H1 (cell line): Measurements from ENCODE around the gene RERGL. TPM values are rescaled to one million over a fixed set of nuclear protein-coding genes. Genes with fewer than 3 reads are reported as not detected.

ENCODE experiments used
- SIX5 ChIP-seq: IDR thresholded peaks from 2 replicates; pipeline ENCODE4 v1.6.1; 2011; ENCODE audit warnings: mild to moderate bottlenecking, low read depth, low read length
- polyA plus RNA-seq, 7 experiments: library from polyadenylated mRNA; depleted of rRNA in 3 of 7; stranded (reverse) in 5 of 7; unstranded in 2 of 7; fragments of >200 nt in 5 of 7; fragments of 200-250 nt in 2 of 7; gene quantifications; 1 replicate in 5 of 7; 2 replicates in 1 of 7; 4 replicates in 1 of 7; pipeline versions ENCODE4 v1.2.1 to v1.2.3, GENCODE V29; 2011 to 2013; ENCODE audit warnings: missing spikeins in 2 of 7, mixed read lengths in 2 of 7
- total RNA-seq: library from RNA; stranded (reverse); fragmentation: NEBNext Ultra II Directional; extraction: Animal tissue kit (Norgen Biotek cat#: 25700); gene quantifications from 2 replicates; pipeline ENCODE4 v1.2.1, GENCODE V29; 2021

RERGL gene
- total and polyA plus RNA-seq, 2 of the 8 experiments (the other 6 are each of a cell fraction or from before 2014, with no cell fraction given) = not detected

GRCh38 chr12:18084080-18084479, 5.9 kb downstream of the RERGL start (continued):
- no peak for TF ChIP-seq SIX5
